HG03095 (cell line): ENCODE results near the gene KEL.
A peak's percentile ranks its signal among the peaks of the same experiment; 100 is the strongest.
"Not testable (repeated sequence)": the region's sequence is repeated elsewhere in the genome, so short reads cannot be mapped to it uniquely, and the experiment has no call there.

Experiments
- ATAC-seq: cut with Tn5 transposase; IDR thresholded peaks from one replicate; pipeline ENCODE4 v1.9.1; 2021; ENCODE audit warnings: moderate library complexity; ENCODE audit not compliant: unreplicated experiment

KEL gene, protein sequence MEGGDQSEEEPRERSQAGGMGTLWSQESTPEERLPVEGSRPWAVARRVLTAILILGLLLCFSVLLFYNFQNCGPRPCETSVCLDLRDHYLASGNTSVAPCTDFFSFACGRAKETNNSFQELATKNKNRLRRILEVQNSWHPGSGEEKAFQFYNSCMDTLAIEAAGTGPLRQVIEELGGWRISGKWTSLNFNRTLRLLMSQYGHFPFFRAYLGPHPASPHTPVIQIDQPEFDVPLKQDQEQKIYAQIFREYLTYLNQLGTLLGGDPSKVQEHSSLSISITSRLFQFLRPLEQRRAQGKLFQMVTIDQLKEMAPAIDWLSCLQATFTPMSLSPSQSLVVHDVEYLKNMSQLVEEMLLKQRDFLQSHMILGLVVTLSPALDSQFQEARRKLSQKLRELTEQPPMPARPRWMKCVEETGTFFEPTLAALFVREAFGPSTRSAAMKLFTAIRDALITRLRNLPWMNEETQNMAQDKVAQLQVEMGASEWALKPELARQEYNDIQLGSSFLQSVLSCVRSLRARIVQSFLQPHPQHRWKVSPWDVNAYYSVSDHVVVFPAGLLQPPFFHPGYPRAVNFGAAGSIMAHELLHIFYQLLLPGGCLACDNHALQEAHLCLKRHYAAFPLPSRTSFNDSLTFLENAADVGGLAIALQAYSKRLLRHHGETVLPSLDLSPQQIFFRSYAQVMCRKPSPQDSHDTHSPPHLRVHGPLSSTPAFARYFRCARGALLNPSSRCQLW

DNA sequence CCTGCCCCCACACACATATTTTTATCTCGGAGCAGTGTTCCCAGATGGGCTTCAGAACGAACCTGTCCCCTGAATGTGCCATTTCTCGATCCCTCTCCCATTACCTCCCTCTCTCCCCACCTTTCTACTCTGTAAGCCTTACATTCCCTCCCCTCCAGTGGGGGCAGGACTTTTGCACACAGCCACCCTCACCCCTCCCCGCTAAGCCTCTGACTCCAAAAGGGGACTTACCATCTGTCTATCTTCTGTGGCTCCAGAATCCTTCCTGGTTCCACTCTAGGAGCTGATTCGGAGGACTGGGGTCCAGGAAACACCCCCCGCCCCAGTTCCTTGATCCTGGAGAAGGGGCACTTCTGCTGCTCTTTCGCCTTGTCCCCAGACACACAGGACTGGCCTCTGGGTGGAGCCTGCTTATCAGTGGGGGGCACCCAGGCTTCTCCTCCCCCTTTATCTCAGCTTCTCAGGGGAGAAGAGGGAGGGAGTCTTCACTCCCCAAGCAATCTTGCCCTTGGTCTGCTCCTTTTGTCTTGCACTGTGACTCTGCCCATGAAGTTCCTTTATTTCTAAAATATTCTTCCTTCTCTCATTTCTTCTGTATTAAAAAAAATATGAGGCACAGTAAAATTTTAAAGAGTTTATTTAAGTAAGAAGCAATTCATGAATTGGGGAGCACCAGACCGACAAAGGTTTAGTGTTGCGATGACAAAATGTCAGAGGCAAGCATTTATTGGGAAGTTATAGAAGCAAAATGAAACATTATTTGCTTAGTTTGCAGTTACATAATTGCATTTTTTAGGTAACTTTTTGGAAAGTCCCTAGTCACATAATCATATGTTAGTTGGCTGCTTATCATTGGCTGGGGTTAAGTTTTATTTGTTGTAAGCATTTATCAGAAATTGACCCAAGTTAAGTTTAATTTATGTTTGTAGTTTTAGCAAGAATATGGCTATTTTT lies at the start of gene KEL:
Gene KEL (minus strand): TSS at position 391 of the 954 bp plus-strand sequence. CDS start 157 bp downstream, at position 234.
- no peak for ATAC-seq

DNA sequence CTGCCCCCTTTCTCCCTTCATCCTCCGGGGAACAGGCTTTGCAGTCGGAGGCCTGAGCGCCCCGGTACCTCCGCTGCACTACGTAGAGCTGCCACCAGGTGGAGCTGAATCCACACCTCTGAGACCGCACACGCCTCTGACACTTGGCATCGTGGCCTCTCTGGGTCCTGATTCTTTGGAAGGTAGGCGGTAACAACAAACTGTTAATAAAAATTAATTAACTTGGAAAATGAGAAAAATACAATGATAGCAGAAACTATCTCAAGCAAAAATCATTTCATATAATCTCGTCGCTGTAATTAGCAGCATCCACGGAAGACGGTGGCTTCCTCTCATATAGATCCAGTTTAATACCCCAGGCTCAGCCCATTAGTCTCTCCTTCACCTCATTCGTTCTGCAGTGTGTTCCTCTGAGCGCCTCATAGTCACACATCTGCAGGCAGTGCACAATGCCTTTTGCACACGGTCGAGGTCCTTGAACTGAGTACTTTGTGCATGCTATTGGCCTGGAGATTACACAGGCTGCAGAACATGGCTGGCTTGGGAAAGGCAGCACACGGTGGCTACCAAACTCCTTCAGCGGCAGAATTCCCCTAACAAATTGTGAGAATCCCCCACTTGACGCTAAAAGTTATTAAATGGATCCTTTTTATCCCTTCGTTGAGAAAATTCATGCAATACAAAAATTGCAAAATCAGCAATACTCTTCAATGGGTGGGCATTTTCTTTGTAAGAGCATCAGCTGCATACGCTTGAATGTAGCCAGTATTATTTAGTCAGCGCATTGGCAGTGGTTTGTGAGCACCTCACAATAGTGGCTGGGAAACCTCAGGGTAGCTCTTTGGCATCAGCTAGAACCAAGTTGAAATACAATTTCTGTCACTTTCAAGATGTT lies 46.1 kb upstream of the KEL start:
- peak; percentile 91 for ATAC-seq

DNA sequence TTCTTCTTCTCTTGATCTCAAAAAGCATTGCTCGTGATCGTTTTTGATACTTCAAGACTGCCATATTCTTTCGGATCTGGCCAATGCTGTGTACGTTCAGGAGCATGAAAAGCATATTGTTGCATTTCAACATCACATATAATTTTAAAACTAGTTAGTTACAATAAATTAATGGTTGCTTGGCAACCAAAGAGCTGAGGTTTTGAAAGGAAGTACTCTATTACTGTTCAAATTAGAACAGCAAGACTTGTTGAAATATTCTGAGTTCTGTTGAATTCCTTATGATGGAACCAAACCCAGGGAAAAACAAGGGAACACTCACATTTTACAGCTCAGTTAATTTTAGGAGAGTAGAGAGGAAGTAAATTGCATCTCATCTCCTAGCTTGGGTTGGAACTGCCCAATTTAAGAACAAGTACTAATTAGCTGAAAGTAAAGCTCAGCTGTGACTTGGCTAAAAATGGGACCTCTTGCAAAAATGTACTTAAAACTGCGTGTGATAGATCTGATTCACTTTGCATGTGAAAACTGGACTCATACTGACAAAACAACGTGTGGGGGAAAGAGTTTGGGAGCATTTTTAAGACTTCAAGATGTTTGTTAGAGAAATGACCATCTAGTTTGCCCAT lies 43.6 kb upstream of the KEL start:
- no peak for ATAC-seq

DNA sequence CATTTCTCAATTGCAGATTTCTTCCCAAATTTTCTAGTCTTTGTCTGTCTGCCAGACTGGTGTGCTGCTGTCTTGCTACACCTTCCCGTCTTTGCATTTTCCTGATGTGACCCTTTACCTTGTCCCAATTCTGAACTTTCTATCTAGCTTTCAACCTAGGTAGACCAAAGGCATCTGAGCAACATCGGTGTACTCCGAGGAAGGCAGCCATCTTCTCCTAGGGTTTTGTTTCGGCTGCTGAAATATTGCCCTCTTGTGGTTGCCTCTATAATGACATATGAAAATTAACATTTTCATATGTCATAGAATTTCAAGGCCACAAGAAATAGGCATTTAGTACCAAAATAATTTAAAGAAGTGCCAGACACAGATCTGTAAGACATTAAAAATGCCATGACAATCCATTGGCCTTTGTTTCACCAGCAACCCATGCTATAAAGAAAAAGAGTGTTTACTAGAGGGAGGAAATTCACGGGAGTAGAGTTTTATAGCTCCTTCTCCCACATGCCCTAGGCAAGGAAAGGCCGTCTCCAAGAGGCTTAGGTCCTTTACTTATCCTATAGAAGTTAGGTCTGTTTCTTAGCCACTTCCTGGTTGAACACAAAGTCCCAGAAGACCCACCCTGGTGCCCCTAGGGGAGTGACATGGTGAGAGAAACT lies 41.4 kb upstream of the KEL start:
- peak; percentile 53 for ATAC-seq

DNA sequence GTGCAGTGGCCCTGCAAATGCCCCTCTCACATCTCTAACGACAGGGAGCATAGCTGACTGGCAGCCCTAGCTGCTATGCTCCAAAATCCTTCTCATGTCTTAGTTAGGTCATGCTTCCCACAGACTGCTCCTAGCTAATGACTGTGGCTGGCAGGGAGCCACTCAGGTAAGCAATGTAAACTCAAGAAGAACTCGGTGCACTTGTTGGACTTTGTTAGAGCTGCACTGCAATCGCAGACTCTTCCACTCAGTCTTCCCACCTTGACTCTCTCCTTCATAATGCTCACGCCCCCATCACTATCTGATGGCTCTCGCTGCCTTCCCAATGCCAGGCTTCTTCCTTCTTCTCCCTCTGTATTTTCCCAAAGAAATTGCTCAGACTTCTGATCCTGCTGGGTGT lies 40.7 kb upstream of the KEL start:
- no peak for ATAC-seq

DNA sequence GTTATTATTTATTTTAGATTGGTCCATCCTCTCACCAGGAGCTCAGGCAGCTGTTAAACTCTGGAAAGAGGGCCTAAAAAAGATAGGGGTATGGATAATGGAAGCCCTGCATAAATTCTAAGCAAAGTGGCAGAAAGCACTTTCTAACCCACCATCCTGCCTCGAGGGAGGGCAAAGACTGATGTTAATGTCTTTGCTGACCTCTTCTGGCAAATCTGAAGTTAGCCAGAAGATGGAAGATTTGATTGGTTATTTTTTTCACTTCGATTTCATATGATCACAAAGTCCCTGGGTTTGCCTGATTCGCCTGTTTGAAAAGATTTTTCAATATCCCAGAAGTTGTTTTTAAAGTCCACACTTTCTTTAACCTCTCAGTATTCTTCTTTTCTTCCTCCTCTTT lies 39.9 kb upstream of the KEL start:
- no peak for ATAC-seq

DNA sequence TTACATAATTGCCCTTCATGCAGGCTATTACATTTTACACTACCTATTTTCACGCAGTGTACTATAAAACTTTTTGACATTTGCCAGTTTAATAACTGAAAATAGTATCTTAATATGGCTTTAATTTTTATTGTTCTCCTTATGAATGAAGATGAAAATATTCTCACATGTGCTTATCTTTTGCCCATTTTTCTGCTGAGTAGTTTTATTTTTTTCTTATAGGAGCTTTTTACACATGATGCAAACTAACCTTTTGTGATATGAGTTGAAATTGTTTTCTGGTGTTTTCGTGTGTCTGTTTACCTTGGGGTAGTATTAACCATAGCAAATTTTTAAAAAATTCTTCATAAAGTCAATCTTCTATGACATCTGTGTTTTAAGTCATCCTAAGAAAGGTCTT lies 38.5 kb upstream of the KEL start:
- ATAC-seq = no peak

DNA sequence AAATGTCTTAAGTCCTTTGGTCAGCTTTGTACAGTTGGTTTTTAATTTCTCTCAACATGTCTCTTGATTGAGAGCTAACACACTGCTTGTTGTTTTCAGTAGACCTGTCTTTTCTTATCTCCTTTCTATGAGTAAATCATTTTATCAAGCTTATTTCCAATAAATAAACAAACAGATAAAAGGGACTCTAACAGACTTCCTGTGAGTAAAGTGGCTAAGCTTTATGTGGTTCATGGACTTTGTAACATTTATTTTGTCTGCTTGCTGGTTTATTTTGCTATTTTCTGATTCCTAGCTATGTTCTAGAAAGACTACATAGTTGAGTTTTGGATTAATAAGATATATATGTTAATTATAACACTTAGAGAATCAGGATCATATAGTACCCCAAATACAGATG lies 37.6 kb upstream of the KEL start:
- no peak for ATAC-seq

DNA sequence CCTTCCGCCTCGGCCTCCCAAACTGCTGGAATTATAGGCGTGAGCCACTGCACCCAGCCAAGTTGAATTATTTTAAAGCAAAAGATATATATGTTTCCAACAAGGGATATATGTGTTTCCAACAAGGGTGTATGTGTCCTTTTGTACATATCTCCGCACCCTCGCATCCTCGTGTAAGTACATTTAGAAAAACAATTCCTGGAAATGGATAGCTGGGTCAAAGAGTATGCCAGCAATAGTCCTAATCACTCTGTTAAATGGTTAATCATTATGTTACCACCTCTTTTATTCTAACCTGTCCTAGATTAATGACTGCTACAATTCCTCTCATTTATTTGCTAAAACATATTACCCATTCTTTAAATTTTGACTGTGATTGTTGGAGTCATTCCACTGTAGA lies 36.8 kb upstream of the KEL start:
- ATAC-seq = no peak

DNA sequence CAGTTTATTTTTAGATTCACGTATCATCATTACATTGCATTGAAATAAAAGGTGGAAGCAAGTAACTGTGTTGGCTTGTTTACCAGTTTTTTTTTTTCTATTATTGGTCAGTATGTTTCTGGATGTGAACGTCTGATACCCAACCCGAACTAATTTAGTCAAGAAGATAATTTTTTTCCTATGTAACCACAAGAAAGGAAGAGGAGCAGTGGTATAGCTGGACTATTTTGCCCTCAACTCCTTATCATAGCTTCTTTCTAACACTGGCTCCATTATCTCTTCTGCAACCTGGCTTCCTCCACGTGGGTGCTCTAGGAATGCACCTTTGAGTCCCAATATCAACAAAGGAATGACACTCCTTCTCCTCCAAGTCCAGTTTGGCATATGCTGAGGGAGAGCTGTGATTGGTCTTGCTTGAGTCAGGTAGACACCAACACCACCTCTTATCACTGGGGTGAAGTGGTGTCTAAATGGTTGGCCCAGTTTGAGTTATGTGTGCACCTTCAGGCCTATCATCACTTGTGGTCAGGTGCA lies 35.4 kb upstream of the KEL start:
- no peak for ATAC-seq

DNA sequence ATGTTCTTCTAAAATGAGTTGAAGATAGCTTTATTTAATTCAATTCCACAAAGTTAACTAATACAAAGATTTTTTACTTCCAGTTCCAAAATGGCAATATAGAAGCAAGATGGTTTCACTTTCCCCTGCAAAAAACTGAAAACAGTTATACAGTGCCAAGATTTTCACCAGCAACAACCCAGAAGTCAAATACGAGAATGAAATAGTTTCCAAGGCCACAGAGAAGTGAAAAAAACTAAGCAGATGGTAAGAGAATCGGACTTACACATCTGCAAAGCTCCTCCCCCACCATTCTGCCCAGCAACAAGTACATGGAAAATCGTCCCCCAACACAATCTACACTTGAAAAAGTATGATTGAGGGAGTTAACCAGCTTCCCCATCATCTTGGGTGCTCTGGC lies 30.3 kb upstream of the KEL start:
- no peak for ATAC-seq

DNA sequence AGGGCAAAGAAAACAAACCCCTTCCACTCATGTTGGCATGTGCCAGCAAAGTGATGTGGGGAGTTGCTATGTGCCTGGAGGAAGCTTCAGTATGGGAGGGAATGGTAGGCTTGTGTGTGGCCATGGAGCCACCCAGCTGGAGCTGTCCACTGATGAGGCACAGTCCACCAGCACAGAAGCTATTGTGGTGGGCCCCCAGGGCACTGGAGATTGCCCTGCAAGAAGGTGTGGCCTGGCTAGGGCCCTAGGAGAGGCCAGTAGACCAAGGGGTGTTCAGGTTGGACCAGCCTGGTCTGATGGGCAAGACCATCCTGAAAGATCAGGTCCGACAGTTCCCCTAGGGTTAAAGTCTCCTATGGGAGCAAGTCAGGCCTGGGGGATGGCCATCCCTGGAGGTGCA lies 22.1 kb upstream of the KEL start:
- no peak for ATAC-seq

DNA sequence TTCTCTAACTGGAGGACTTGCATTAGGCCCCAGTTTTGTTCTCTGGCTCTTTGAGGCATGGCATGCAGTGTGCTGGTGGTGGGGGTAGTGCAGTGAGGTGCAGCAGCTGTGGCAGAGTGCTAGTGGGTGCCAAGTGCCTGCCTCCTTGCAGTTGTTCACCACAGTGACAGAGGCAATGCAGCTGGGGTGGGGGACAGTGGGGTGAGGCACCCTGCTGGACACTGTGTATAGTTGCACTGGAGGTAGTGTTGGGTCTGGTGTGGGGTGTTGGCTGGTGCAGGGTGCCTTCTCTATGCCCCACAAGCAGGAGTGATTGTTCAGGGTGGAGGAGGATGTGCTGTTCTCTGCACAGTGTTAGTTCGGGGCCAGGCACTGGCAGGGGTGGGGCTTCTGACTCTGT lies 21.7 kb upstream of the KEL start:
- no peak for ATAC-seq

DNA sequence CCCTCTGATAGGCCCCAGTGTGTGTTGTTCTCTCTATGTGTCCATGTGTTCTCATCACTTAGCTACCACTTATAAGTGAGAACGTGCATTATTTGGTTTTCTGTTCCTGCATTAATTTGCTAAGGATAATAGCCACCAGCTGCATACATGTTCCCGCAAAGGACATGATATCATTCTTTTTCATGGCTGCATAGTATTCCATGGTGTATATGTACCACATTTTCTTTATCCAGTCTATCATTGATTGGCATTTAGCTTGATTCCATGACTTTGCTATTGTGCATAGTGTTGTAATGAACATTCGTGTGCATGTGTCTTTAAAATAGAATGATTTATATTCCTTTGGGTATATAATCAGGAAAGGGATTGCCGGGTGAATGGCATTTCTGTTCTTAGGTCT lies 16.2 kb upstream of the KEL start:
- ATAC-seq = not testable (repeated sequence)

DNA sequence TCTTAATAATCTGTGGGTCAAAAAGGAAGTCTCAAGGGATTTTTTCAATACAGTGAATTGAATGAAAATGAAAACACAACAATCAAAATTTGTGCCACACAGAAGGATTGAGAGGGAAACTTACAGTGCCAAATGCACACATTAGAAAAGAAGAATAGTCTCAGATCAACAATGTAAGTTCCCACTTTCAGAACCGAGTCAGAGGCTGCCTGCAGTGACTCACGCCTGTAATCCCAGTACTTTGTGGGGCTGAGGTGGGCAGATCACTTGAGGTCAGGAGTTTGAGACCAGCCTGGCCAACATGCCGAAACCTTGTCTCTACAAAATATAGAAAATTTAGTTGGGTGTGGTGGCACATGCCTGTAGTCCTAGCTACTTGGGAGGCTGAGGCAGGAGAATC lies 12.5 kb upstream of the KEL start:
- no peak for ATAC-seq

DNA sequence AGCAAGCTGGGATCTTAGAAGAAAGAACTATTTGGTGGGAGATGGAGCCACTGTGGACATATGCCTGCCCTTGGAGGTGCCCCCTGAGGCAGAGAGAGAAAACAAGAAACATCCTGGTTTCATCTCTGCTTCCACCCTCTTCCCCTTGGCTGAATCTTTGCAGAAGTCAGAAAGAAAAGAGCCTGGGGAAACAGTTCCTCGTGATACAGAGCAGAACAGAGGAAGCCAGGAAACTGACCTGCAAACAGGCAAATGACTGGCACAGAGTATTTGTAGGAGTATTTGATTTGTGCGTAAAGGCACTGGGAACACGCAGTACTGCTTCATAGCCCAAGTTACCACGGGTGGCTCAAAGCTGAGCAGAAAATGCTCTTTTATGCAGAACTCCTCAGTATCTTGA lies 7.0 kb upstream of the KEL start:
- no peak for ATAC-seq

DNA sequence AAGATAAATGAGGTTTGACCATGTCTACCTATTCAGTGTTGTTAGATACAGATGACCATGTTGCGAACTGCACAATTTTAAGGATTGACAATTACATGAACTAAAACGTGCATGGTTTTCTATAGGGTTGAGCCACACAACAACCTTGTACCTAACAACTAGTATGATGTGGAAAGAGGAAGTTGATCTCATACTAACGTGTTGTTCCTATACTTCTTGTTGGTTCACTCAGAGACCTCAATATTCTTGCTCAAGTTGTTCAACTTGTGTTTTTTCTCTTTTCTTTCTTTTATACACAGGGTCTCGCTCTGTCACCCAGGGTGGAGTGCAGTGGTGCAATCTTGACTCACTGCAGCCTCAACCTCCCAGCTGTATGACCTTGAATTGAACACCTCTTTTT lies 6.1 kb upstream of the KEL start:
- ATAC-seq = no peak

DNA sequence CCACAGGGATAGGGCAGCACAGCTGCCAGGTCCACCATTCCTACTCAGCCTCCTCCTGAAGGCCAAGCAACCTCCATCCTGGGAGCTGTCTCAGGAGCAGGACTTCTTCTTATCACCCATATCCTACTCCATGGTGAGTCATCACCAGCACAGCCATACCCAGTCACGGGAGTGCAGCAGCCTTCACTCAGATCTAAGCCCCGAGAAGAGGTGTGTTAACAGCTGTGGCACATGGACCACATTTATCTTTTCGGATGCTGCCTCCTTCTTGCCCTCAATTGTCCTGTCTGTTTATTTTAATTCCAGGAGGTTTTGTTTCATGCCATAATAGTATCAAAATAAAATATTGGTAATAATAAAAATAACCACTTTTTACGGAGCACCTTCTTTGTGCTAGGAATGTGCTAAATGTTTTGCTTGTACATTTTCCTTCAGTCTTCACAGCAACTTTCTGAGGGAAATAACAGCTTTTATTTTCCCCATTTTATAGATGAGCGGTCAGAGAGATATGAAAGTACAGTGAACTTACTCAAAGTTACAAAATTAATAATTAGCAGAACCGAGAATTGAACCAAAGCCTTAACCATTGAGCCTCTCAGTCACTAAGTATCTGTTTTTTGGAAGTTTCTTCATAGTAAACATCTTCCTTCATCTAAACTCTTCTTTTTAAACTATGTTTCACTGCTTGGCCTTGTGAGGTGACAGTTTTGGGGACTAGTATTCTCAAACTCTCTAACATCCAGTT lies 2.5 kb upstream of the KEL start:
- ATAC-seq = no peak
